ENCODE results near the gene COP1.

COP1 gene

GRCh38 chr1:175968486-175969172 lies 238.5 kb downstream of the COP1 start (continued):
- no peak for TF ChIP-seq TSHZ2 (CRISPR knock-in tag; IDR thresholded peaks at IDR 0.05)

- no peak for TF ChIP-seq POU6F1 (CRISPR knock-in tag; IDR thresholded peaks at IDR 0.05; ENCODE audit: borderline replicate concordance, low read depth)
- no peak for ATAC-seq
These were observed 243.3 kb downstream of the COP1 start for GRCh38 chr1:175963740-175964139.

GRCh38 chr1:175960169-175960568 lies 246.9 kb downstream of the COP1 start:
- no peak for TF ChIP-seq CSRNP3 (CRISPR knock-in tag; IDR thresholded peaks at IDR 0.05)
- TF ChIP-seq POU6F1 (CRISPR knock-in tag; IDR thresholded peaks at IDR 0.05; ENCODE audit: borderline replicate concordance, low read depth) = no peak
- TF ChIP-seq SNAI2 (CRISPR knock-in tag; IDR thresholded peaks at IDR 0.05) = no peak
- no peak for TF ChIP-seq TSHZ2 (CRISPR knock-in tag; IDR thresholded peaks at IDR 0.05)
- TF ChIP-seq ARNTL (CRISPR knock-in tag; IDR thresholded peaks at IDR 0.05; ENCODE audit: borderline replicate concordance, low read depth) = no peak
- TF ChIP-seq OSR1 (CRISPR knock-in tag; IDR thresholded peaks at IDR 0.05) = no peak
- TF ChIP-seq PATZ1 (CRISPR knock-in tag; IDR thresholded peaks at IDR 0.05; ENCODE audit: borderline replicate concordance) = no peak
- TF ChIP-seq CREB5 (CRISPR knock-in tag; IDR thresholded peaks at IDR 0.05; ENCODE audit: low read depth) = no peak
- TF ChIP-seq PPARA (CRISPR knock-in tag; IDR thresholded peaks at IDR 0.05; ENCODE audit: borderline replicate concordance) = no peak
- no peak for TF ChIP-seq CSDC2 (CRISPR knock-in tag; IDR thresholded peaks at IDR 0.05)
- TF ChIP-seq RARB (CRISPR knock-in tag; IDR thresholded peaks at IDR 0.05) = no peak
- no peak for TF ChIP-seq TOX (CRISPR knock-in tag; IDR thresholded peaks at IDR 0.05; ENCODE audit: borderline replicate concordance)
- TF ChIP-seq ZNF8 (CRISPR knock-in tag; IDR thresholded peaks at IDR 0.05) = no peak
- TF ChIP-seq ZFP3 (CRISPR knock-in tag; IDR thresholded peaks at IDR 0.05) = no peak
- TF ChIP-seq ZNF565 (CRISPR knock-in tag; conservative IDR thresholded peaks at IDR 0.05; ENCODE audit: low read depth) = no peak
- no peak for TF ChIP-seq TCF4 (CRISPR knock-in tag; IDR thresholded peaks at IDR 0.05; ENCODE audit: borderline replicate concordance)
- TF ChIP-seq ESRRG (CRISPR knock-in tag; IDR thresholded peaks at IDR 0.05) = no peak

More at GRCh38 chr1:175960169-175960568, 246.9 kb downstream of the COP1 start:
- ATAC-seq = no peak

Data from SK-N-SH treated with all-trans-retinoic acid at 6 μM for 48 hours (cell line).